ENCODE data around the gene ATP8B3.

DNA sequence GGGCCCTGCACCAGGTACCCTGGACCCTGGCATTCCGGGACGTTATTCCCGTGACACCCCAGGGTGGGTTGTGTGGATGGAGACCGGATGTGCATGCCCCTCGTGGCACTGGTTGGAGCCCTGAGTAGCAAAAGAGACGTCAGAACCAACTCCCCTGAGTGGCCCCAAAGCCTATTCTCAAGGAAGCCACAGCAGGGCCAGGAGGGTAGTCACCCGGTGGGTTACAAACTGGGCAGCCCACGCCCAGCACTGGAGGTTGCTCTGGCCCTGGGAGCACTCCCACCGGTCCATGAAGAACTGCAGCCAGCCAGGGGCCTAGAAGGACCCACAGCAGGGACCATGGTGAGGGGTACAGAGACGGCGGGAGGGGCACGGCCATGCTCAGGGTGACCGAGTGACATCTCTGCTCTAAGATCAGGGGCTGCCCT is 43.8 kb upstream of the ATP8B3 start:
- TF ChIP-seq, protein P1, sequence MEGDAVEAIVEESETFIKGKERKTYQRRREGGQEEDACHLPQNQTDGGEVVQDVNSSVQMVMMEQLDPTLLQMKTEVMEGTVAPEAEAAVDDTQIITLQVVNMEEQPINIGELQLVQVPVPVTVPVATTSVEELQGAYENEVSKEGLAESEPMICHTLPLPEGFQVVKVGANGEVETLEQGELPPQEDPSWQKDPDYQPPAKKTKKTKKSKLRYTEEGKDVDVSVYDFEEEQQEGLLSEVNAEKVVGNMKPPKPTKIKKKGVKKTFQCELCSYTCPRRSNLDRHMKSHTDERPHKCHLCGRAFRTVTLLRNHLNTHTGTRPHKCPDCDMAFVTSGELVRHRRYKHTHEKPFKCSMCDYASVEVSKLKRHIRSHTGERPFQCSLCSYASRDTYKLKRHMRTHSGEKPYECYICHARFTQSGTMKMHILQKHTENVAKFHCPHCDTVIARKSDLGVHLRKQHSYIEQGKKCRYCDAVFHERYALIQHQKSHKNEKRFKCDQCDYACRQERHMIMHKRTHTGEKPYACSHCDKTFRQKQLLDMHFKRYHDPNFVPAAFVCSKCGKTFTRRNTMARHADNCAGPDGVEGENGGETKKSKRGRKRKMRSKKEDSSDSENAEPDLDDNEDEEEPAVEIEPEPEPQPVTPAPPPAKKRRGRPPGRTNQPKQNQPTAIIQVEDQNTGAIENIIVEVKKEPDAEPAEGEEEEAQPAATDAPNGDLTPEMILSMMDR (IDR thresholded peaks at IDR 0.05) = no peak
- TF ChIP-seq POLR2A (IDR thresholded peaks at IDR 0.05) = no peak
